Thyroid gland (tissue), 4 donors: Measurements from ENCODE around the gene LRP6.

Experiments used
- POLR2A ChIP-seq, 2 donors: fragments of 450-650 bp; IDR thresholded peaks; one replicate each; pipeline ENCODE4 v1.6.1; 2017; ENCODE audit warnings: antibody characterized with exemption in 2 of 2, mild to moderate bottlenecking in 2 of 2, moderate library complexity in 1 of 2
- TF ChIP-seq, protein P1 (sequence below), 6 experiments: fragments of 200-600 bp in 3 of 6; fragments of 450-650 bp in 3 of 6; sonication (generic) in 3 of 6; IDR thresholded peaks; one replicate each; pipeline ENCODE4 v1.5.1; 2016 to 2019; ENCODE audit warnings: antibody characterized with exemption in 6 of 6, mild to moderate bottlenecking in 2 of 6, inconsistent platforms in 1 of 6, moderate library complexity in 1 of 6

DNA sequence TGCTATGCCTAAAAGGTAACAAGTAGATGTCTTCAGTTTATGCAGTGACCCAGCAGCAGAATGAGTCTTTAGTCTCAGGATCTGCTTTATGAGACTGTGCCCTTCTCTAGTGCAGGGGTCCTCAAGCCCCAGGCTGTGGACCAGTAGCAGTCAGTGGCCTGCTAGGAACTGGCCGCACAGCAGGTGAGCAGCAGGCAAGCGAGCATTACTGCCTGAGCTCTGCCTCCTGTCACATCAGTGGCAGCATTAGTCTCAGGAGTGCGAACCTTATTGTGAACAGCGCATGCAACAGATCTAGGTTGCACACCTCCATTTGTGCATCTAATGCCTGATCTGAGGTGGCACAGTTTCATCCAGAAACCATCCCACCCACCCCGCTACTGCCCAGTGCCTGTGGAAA lies 38.4 kb downstream of the LRP6 start:
- no peak for TF ChIP-seq POLR2A (IDR thresholded peaks at IDR 0.05)
- TF ChIP-seq, protein P1, sequence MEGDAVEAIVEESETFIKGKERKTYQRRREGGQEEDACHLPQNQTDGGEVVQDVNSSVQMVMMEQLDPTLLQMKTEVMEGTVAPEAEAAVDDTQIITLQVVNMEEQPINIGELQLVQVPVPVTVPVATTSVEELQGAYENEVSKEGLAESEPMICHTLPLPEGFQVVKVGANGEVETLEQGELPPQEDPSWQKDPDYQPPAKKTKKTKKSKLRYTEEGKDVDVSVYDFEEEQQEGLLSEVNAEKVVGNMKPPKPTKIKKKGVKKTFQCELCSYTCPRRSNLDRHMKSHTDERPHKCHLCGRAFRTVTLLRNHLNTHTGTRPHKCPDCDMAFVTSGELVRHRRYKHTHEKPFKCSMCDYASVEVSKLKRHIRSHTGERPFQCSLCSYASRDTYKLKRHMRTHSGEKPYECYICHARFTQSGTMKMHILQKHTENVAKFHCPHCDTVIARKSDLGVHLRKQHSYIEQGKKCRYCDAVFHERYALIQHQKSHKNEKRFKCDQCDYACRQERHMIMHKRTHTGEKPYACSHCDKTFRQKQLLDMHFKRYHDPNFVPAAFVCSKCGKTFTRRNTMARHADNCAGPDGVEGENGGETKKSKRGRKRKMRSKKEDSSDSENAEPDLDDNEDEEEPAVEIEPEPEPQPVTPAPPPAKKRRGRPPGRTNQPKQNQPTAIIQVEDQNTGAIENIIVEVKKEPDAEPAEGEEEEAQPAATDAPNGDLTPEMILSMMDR (IDR thresholded peaks at IDR 0.05), result no peak
